Measurements from ENCODE around the gene DUSP1.
A peak's percentile ranks its signal among the peaks of the same experiment; 100 is the strongest.

DUSP1 gene

GRCh38 chr5:172723508-172723907 is 47.5 kb downstream of the DUSP1 start:
- no peak for DNase-seq

GRCh38 chr5:172722327-172722815 is 48.6 kb downstream of the DUSP1 start:
- DNase-seq, result no peak

- DNase-seq, result peak; percentile 51
Observed at GRCh38 chr5:172721455-172722326, 49.3 kb downstream of the DUSP1 start.

GRCh38 chr5:172720655-172721054 is 50.3 kb downstream of the DUSP1 start:
- no peak for DNase-seq

GRCh38 chr5:172719211-172719610 is 51.8 kb downstream of the DUSP1 start:
- no peak for DNase-seq

- DNase-seq, result no peak
Observed at GRCh38 chr5:172718527-172719114, 52.4 kb downstream of the DUSP1 start.
